HTR-8/SVneo (cell line): Measurements from ENCODE around the gene EXD3.
A peak's percentile ranks its signal among the peaks of the same experiment; 100 is the strongest.

Source experiments
- DNase-seq: peaks from one replicate; pipeline ENCODE4 v3.0.0; 2011; ENCODE audit warnings: low spot score, mixed read lengths; ENCODE audit not compliant: insufficient read length
- FAIRE-seq: peaks from 2 replicates; lab custom pipeline; 2011; peaks lifted over from hg19 to GRCh38; lab: Jason Lieb, UNC

Gene EXD3

DNA sequence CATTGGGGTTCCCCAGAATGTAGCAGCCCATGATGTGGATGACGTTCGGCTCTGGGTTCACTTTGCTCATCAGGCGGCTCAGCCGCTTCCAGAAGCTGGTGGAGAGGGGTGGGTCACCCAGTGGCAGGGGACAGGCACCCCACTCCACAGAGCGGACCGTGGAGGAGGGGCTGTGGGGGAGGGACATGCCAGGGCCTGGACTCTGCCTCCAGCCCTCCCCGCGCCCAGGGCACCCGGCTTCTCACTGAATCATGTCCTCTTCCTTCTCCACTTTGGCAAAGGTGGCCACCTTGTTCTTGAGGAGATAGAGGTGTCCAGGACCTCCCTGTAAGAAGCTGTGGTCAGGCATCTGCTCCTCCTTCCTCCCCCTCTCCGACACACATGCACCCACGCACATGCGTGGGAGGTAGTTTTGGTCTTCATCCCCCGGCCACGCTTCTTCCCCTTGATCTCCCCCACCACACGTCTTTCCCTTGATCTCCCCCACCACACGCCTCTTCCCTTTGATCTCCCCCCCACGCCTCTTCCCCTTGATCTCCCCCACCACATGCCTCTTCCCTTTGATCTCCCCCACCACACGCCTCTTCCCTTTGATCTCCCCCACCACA is 27.1 kb upstream of the EXD3 start:
- FAIRE-seq (no peak), DNase-seq (no peak)

DNA sequence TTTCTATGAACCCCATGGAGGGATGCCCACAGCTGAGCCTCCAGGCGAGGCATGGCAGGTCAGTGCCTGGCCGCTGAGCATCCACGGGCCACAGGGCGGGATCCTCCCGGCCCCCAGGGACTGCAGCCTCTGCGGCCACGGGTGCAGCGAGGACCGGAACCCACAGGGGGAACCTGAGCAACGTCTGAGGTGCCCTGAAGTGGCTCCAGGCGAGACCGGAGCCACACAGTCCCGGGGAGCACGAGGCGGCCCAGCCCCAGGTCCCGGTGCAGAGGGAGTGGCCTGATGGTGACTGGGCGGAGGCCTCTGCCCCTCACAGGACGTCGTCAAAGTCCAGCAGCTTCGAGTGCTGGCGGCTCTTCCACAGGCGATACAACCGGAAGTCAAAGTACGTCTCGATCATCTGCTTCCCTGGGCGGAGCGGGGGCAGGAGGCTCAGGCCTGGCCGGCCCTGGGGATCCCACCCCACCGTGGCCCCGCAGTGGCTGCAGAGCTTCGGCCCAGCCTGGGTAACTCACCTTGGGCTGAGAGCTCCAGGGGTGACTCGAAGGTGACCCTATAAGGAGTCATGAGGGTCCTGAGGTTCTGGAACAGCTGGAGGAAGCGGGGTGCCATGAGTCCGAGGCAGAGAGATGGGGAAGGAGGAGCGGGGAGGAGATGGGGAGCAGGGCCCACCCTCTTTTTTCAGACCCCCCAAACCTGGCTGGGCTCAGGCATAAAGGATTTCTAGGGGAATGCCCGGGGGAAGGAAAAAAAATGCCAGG is 26.3 kb upstream of the EXD3 start:
- FAIRE-seq (no peak), DNase-seq (no peak)

DNA sequence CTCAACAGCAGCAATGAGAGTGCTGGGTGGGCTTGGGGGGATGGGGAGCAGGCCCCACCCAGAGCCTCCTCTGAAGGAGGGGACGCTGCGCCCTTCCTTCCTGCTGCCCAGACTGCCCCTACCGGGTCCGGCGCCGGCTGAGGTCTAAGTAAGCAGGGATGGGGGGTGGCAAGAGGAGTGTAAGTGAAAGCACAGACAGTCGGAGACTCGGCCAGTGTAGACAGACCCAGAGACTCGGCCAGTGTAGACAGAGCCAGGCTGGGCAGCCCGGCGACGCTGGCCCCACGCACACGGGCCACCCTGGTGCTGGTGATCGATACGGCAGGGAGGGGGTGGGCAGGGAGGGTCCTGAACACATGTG is 25.6 kb upstream of the EXD3 start:
- DNase-seq, result no peak
- FAIRE-seq, result no peak

GRCh38 chr9:137447722-137448601 is 25.0 kb upstream of the EXD3 start:
- FAIRE-seq, result no peak
- no peak for DNase-seq

DNA sequence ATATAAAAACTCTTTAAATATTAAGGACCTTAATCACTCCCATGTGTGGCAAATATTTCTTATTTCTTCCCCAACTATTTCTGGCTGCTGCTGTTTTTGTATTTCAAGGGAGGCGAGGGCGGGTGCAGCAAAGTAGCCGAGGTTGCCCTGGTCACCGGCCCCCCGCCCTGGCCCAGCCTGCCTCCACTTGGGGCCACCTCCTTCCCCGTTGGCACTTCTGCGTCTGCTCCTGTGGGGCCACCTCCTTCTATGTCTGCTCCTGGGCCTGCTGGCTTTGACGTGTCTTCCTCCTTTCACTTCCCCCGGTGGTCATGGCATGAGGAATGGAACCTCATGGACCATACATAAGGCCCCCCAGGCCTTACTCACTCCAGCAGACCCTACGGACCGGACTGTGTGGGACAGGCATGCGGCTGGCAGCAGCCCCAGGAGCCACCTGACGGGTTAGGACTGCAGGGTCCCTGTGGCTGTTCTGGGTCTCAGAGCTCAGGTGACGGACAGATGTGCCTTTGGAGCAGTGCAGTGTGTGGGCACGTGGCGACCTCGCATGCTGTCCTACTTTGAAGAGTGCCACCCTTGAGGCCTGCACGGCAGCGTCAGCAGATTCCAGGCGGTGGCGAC is 24.0 kb upstream of the EXD3 start:
- FAIRE-seq, result no peak
- DNase-seq, result no peak

- DNase-seq (no peak), FAIRE-seq (no peak)
These were observed 23.0 kb upstream of the EXD3 start for GRCh38 chr9:137445930-137446431.

DNA sequence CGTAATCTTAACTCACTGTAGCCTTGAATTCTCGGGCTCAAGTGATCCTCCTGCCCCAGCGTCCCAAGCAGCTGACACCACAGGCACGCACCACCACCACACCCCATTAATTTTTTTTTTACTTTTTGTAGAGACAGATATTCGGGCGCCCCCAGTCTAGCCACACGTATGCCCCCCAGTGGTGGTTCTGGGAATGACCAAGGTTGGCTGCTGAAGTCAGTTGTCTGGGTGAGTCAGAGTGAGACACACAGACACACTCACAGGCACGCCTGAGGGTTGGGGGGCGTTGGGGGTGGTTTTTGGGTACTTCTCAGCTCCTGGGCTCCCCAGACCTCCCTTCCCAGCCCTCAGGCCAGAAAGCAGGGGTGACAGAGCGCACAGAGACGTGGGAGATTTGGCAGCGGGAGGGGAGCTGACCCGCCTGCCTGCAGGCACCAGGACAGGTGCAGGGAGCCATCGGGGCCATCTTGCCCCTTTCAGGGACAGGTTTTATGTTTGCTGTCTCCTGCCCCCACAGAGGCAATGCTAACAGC is 22.4 kb upstream of the EXD3 start:
- peak; percentile 66 for DNase-seq
- no peak for FAIRE-seq

GRCh38 chr9:137444106-137444790 is 21.3 kb upstream of the EXD3 start:
- FAIRE-seq (no peak), DNase-seq (no peak)

GRCh38 chr9:137441935-137442321 is 19.0 kb upstream of the EXD3 start:
- DNase-seq (no peak), FAIRE-seq (no peak)

GRCh38 chr9:137441289-137441934 is 18.4 kb upstream of the EXD3 start, which contains the start of gene ENTPD8:
TSS of gene ENTPD8 (minus strand) at chr9:137441357. CDS start at chr9:137438285, 3,072 bp downstream.
- DNase-seq, result peak; percentile 74
- FAIRE-seq, result no peak

DNA sequence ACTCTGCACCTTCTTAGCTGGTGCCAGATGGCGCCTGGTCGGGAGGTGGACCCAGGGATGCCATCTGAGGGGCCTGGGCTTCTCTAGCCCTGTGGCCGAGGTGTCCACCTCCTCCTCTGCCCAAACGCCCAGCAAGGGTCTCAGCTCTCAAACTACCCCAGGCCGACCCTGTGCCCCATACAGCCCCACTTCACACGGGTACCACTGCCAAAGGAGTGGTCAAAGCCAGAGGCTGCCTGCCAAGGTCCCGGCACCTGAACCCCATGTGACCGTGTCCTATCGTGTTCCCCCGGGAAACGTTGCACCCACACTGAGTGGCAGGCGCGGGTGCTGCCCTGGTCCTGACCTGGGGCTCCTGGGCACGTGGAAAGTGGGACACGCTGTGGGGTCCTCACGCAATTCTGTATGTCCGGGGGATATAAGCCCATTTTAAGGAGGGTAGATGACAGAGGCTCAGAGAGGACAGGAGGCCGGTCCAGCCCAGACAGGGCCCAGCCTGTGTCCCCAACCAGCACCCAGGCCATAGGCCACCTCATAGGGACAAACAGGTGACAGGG is 16.3 kb upstream of the EXD3 start:
- DNase-seq, result no peak
- no peak for FAIRE-seq

DNA sequence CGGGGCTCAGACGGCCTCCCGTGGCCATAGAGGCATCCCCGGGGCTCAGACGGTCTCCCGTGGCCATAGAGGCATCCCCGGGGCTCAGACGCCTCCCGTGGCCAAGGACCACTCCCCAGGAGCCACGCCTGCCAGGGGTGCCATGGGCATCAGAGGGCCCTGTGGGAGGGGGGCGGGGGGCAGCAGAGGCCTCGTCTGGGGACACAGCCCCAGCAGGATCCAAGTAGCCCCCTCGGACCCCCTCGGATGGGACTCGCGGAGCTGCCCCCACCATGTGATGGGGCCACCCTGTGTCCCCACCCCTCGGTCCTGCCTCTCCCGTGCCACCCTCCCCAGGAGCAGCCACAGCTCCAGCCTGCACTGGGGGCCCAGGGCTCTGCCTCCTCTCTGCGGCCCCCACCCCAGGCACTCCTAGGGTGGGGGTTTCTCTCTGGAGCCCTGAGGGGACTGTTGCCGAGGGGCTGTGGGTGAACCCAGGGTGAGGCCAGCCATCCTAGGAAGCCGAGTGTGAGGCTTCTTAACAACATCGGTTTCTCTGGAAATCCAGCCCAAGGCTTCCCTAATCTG is 15.7 kb upstream of the EXD3 start:
- FAIRE-seq, result no peak

DNA sequence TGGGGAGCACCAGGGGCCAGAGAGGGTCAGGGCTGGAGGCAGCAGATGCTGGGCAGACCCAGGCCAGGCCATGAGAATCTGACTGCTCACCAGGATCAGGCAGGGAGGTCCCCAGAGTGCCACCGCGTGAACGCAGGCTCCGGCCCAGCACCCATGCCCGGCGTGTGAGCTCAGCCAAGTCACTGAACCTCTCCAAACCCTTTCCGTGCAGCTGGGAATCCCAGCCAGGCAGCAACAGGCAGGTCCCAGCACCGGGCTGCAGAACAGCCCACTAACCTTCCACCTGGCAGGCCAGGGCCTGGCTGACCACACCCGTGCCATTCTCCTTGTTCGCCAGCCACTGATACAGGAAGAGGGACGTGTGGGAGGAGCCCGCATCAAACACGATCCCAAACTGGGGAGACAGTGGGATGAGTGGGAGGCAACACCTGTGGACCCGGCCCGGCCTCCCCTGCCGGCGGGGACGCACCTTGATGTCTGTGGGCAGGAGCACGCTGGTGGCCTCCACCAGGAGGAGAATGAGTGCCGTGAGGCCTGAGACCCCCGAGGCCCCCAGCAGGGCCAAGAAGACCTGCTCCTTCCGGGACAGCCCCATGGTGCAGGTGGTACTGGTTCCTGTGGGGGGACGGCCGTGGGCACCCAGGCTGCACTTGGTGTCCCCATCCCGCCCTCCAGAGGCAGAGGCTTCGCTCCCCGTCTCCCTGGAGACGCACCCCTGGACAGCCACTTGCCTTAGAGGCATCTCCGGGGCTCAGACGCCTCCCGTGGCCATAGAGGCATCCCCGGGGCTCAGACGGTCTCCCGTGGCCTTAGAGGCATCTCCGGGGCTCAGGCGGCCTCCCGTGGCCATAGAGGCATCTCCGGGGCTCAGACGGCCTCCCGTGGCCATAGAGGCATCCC is 15.0 kb upstream of the EXD3 start:
- FAIRE-seq, result no peak
- no peak for DNase-seq

More for the DNA sequence above, 15.7 kb upstream of the EXD3 start:
- no peak for DNase-seq

DNA sequence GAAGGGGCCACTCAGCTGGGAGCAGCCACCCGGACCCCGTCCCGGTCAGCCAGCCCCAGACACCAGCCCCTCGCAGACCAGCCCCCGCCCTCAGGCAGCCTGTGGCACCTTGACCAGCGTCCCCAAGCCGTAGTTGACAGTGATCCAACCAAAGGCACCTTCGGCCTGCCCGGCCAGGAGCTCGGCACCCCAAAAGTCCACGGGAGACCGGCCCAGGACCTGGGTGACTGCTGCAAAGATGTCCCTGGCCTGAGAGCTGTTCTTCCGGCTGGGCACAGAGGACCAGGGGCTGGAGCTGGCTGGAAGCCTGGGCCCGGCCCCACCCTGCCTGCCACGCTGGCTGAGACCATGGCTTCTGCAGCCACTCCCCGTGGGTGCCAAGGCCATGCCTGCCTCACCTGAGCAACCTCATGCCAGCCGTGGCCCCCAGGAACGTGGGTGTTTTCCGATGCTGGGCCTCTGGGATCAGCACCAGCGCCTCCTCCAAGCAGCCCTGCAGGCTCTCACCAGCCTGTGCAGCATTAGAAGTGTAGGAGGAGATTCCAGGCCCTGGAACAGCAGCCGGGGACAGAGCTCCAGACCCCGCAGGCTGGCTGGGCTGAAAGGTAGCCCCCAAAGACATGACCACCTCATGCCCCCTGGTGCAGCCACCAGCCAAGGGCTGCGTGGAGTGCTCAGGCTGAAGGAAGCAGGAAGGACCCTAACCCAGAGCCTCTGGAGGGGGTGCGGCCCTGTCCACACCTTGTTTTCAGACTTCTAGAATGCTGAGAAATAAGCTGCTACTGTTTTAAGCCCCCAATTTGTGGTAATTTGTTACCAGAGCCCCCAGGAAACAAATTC is 14.0 kb upstream of the EXD3 start:
- FAIRE-seq, result no peak
- DNase-seq, result no peak

- DNase-seq (peak; percentile 84), FAIRE-seq (peak; percentile 64)
These were observed 13.2 kb upstream of the EXD3 start for GRCh38 chr9:137435980-137436760.

DNA sequence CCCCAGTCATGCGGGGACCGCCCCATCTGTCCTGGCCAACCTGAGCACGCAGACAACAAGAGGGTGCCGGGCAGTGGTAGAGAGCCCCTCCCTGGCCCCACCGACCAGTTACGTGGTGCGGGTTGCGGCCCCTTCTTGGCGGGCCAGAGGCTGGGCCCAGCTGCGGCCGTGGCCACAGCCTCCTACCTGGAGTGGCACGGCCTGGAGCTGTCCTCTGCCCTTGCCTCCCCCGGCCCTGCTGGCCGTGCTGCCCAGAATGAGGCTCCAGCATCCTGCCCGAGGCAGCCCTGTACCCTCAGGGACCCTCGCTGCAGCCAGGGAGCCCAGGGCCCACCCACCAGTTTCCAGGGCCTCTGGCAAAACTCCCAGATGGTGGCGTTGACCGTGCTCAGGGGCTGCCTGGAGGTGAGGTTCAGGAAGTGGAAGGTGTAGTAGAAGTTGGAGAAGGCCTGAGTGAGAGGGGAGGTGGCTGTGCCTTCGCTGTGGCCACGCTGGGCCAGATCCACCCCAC is 12.5 kb upstream of the EXD3 start:
- no peak for FAIRE-seq
- DNase-seq, result no peak
